SK-N-MC (cell line): ENCODE results near the gene PPM1B.

Experiments
- DNase-seq: peaks from one replicate; pipeline ENCODE4 v3.0.0-alpha.2; 2011; ENCODE audit warnings: low read depth, low spot score
- H3K27ac ChIP-seq: fragments of 200-600 bp; sonication (generic); 2 replicates; pipeline ENCODE4 v1.5.1; 2016; ENCODE audit warnings: mixed run types
- H3K36me3 ChIP-seq: fragments of 200-600 bp; sonication (generic); 2 replicates; pipeline ENCODE4 v1.6.1; 2017; ENCODE audit warnings: antibody characterized with exemption, low read length, mixed read lengths; ENCODE audit not compliant: insufficient read depth
- H3K4me3 ChIP-seq: fragments of 200-600 bp; sonication (generic); 2 replicates; pipeline ENCODE4 v1.5.1; 2016
- H3K9ac ChIP-seq: fragments of 200-600 bp; sonication (generic); 2 replicates; pipeline ENCODE4 v1.8.0; 2017; ENCODE audit warnings: mixed run types, mixed read lengths; ENCODE audit not compliant: insufficient read length
- H3K9me3 ChIP-seq: fragments of 200-600 bp; sonication (generic); 2 replicates; pipeline ENCODE4 v1.6.1; 2017; ENCODE audit warnings: low read depth, mild to moderate bottlenecking, antibody characterized with exemption, low read length, moderate library complexity, mixed read lengths
- EZH2 ChIP-seq: fragments of 200-600 bp; sonication (generic); IDR thresholded peaks from one replicate; pipeline ENCODE4 v1.6.1; 2017; ENCODE audit warnings: antibody characterized with exemption
- FOXP2 ChIP-seq: optimal IDR thresholded peaks from 2 replicates; pipeline ENCODE3; 2011; ENCODE audit warnings: mild to moderate bottlenecking, moderate library complexity; ENCODE audit not compliant: insufficient read depth; ENCODE audit errors: extremely low read length, control extremely low read depth
- POLR2AphosphoS5 ChIP-seq: IDR thresholded peaks from 2 replicates; pipeline ENCODE4 v1.6.1; 2012; ENCODE audit warnings: mild to moderate bottlenecking, low read depth, low read length, borderline replicate concordance

The PPM1B gene

GRCh38 chr2:44280869-44281268 lies 112.2 kb downstream of the PPM1B start:
- TF ChIP-seq POLR2AphosphoS5 (no peak), EZH2 (no peak), FOXP2 (no peak)
- Histone ChIP-seq H3K9ac (no peak overlapping the region), H3K27ac (no peak overlapping the region), H3K36me3 (no peaks in the 10 kb centered on the region), H3K9me3 (no peaks in the 10 kb centered on the region), H3K4me3 (no peak overlapping the region)
- no peak for DNase-seq
